GM12801 (cell line): ENCODE measurements around the gene SULT1B1.

Source experiments
- TF ChIP-seq, protein P1 (sequence below): IDR thresholded peaks from one replicate; pipeline ENCODE4 v1.5.1; 2011; ENCODE audit warnings: control low read depth; ENCODE audit not compliant: insufficient read length; ENCODE audit errors: extremely low read depth

The SULT1B1 gene

DNA sequence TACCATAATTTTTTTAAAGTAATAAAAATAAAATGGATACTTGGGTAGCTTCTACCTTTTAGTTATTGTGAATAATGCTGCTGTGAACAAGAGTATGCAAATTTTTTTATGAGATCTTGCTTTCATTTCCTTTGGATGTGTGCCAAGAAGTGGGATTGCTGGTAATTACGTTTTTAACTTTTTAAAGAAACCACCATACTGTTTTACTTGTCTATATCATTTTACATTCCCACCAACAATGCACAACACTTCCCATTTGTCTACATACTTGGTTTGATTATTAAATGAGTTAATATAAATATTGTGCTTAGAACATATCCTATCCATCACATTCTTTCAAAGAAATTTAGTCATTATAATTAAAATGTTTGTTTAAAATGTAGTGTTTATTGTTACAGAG lies 3.9 kb upstream of the SULT1B1 start:
- TF ChIP-seq, protein P1, sequence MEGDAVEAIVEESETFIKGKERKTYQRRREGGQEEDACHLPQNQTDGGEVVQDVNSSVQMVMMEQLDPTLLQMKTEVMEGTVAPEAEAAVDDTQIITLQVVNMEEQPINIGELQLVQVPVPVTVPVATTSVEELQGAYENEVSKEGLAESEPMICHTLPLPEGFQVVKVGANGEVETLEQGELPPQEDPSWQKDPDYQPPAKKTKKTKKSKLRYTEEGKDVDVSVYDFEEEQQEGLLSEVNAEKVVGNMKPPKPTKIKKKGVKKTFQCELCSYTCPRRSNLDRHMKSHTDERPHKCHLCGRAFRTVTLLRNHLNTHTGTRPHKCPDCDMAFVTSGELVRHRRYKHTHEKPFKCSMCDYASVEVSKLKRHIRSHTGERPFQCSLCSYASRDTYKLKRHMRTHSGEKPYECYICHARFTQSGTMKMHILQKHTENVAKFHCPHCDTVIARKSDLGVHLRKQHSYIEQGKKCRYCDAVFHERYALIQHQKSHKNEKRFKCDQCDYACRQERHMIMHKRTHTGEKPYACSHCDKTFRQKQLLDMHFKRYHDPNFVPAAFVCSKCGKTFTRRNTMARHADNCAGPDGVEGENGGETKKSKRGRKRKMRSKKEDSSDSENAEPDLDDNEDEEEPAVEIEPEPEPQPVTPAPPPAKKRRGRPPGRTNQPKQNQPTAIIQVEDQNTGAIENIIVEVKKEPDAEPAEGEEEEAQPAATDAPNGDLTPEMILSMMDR = no peak

DNA sequence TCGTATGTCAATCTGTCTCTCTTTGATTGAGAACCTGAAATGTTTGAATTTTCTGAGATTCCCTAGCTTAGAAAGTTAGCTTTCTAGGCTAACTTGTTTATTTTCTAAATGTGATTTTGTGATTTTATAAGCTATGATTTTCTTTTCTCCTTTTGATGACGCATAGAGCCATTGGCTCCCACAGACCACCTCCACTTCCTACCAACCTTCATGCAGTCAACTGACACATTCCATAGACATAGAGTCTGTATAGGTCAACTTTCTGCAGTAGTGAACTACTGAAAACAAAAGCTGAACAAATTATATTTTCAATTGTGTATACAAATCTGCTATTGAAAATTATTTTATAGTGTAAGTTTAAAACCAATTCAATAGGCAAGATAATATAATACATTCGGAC lies 2.8 kb upstream of the SULT1B1 start:
- TF ChIP-seq, protein P1 = no peak

DNA sequence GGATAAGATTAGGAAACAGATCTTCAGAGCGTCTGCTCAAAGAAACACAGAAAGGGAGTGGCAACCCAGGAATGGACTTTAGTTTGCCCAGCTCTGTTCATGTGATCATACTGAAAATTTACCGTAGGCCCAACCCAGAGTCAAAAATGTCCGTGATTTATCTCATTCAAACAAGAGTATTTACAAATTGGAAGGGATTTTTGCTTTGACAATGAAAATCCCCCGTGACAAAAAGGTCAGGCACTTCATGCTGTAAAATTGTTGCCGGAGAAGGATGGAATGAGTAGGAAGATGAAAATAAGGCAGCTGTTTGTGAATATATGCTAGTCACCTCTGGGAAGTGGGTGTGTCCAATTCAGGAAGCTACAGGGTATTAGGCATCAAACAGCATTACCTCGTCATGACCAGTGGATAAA lies 1.2 kb downstream of the SULT1B1 start:
- TF ChIP-seq, protein P1 = no peak

DNA sequence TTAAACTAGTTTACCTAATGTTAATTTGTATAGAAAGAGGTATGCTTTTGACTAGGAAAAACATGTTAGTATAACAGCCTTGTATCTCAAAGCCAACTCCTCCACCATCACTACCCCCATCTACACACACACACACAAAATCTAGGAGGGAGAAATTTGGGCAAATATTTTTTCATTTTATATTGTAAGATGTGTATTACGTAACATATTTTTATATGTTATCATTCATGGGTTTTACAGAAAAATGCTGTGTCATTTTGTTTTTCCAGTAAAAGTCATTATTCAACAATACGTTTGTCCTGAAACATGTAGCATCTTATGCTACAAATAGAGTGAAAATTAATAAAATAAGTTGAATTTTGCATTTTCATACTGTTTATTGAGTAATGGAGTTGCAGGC lies 3.0 kb downstream of the SULT1B1 start:
- TF ChIP-seq, protein P1 = no peak

DNA sequence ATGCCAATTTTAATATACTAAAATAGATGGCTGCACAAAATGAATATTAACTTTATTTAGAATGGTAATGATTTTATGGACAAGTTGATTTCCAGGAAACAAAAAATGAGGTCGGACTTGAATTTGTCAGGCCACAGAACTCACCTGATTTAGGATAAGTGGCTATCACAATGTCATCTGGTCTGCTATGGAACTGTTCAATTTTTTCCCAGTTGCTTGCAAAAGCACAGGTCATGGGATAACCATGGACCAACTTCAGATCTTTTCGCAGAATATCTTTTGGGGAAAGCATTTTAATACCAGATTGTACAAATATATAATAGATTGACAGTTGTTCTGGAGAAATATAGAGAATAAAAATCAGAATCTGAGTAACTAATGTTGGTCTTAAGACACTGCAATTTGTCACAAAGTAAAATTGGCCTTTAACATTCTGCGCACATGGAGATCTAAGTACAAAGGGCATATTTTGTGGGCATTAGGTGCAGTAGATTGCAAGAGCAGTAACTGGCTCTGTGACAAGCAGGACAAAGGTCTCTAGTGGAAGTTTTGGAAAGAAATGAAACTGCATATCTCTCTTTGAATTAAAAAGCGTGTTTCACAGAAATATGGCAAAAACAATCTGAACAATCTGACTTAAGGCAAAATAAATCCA lies 5.4 kb downstream of the SULT1B1 start:
- TF ChIP-seq, protein P1 = no peak

DNA sequence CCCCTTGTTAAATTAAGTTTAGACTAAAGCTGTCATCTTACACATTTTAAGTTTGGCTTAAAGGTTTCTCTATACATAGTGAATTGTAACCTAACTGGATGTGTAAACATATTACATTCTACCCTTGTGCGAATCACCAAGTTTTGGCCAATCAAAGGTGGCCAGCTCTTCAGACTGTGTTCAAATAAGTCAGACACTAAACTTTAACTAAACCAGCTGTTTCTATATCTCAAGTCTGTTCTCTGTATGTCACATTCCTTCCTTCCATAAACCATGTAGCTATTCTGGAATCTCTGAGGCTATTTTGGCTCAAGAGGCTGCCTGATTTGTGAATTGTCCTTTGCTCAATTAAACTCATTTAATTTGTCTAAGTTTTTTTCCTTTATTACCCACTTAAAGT lies 6.7 kb downstream of the SULT1B1 start:
- TF ChIP-seq, protein P1 = no peak

DNA sequence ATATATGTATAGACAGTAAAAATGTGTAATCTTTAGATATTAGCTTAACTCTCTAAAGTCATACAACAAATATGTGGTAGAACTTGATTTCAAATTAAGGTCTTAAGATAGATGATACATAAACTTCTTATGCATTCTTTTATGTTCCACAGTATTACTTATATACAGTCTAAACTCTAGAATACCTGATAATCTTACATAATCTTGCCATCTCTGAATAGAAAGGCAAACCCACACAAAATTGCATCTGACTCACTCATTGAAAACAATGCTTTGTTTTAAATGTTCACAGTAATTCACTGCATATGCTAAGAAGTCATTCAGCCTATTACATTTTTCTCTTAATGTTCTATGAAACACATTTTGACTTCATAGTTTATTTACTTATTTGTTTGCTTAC lies 10.1 kb downstream of the SULT1B1 start:
- TF ChIP-seq, protein P1 = no peak
